IPS-NIHi7 (cell line): Measurements from ENCODE around the gene FAM25A.

Source experiments
- DNase-seq: peaks from one replicate; pipeline ENCODE4 v3.0.0; 2012; ENCODE audit warnings: mixed read lengths; ENCODE audit errors: extremely low spot score

Gene FAM25A

DNA sequence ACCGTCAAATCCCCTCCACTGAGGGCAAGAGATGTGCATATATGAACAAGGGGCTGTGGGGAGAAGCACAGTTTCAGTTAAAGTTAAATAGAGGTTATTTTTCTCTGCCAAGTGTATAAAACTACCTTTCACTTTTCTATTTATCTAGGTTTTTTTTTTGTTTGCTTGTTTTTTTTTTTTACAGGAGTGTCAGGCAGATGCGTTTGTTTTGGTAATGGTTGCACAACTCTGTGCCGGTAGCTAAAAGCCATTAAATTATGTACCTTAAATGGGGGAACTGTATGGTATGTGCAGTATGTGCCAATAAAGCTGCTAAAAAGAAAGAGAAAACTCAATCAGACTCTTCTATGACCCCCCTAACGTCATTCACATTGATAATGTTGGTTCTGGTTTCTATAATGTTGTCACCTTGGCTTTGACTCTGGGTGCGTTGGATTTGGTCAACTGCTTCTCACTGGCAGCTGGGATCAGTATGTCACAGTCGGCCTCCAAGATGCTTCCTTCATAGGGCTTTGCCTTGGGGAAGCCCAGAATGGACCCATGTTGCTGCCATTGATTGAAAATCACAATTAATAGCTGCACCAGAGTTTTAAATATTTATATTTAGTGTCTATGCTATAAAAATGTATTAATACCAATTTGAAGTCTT lies 40.3 kb downstream of the FAM25A start:
- no peak for DNase-seq

DNA sequence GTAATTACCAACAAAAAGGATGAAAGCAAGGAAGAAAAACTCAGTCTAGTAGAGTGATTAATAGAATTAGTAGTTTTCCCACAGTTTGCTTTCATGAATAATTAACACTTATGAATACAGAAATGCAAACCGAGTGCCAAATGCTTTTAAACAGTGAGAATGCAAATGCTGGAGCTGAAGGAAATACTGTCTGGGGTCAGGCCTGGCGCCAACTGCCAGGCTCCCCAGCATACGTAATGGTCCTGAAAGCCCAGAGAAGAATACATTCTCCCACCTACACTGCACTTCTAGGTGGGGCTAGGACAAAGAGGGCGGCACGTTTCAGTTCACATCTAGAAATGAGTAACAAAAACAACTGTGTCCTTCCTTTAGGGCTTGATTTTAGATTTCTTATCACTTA lies 44.6 kb downstream of the FAM25A start:
- no peak for DNase-seq

DNA sequence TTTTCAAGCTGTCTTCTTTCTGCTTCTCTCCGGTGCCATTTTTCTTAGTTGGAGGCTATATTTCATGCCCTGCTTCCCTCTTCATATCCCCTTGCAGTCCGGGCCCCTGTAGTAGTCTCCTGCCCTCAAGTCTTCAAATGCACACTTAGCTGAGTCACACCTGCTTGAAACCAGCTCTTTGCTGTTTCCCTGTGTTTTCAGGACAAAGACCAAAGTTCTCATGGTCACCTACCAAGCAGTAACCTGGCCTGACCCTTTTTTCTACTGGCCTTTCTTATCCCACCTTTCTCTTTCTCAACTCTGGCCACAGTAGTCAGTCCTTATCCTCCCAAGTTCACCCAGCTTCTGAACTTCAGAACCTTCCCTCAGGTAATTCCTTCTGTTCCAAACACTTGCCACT lies 46.1 kb downstream of the FAM25A start:
- DNase-seq = no peak

DNA sequence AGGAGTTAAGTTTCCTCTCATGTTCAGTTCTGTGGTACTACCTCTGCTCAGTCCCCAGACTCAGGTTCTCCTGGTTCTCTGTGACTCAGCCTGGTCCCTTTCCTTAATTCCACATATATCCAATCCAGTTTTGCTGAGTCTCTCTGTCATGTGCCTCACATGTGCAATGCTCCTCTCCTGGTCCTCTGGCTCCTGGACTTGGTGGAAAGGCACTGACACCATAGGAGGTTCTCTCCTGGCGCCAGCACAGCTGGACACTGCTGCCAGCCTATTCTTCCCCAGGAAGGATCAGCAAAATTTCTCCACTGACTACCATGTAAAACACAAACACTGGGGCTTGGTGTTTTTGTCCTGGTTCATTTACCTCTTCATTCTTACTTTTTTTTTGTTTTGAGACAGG lies 46.8 kb downstream of the FAM25A start:
- DNase-seq = no peak

DNA sequence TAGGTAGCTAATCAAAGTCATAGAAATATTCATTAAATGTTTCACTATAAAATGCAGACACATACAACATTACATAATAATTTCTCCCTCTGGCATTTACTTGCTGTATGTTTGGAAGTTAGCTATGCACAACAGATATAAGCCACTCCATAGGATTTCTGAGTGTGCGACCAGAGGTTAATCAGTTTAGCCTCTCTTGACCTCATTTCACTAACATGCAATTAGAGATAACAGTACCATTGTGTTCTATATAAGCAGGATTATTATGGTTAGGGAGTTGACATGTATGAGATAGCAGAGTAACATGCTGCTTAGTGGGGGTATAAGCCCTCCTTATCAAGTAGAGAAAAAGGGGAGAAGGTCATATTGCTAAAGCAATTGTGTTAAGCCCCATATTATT lies 48.2 kb downstream of the FAM25A start:
- DNase-seq = no peak

DNA sequence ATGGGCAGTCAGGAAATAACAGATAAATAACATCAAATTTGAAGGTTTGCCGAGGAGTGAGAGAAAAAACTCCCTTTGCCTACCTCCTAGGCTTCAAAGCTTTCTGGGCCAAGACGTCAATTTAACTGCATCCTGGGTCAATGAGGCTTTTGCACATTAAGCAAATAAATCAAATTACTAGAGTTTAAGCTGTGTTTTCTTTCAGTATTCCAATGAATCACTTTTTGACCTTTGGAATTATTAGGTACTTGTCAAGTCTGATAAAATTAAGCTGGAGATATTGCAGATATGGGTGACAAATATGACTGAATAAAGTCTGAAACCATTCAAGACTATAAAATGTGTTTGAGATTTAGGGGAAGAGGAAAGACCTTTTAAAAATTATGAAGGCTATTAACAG lies 52.4 kb downstream of the FAM25A start:
- no peak for DNase-seq
